Myometrial cell (primary cell): ENCODE measurements around the gene GPR15LG. TPM values are rescaled to one million over a fixed set of nuclear protein-coding genes. Genes with fewer than 3 reads are reported as not detected.

Experiments
- total RNA-seq: library from RNA; depleted of rRNA; stranded (reverse); fragments of >200 nt; gene quantifications from 2 replicates; pipeline ENCODE4 v1.2.3, GENCODE V29; 2015

GPR15LG gene
- not detected in 2 replicates for total RNA-seq

DNA sequence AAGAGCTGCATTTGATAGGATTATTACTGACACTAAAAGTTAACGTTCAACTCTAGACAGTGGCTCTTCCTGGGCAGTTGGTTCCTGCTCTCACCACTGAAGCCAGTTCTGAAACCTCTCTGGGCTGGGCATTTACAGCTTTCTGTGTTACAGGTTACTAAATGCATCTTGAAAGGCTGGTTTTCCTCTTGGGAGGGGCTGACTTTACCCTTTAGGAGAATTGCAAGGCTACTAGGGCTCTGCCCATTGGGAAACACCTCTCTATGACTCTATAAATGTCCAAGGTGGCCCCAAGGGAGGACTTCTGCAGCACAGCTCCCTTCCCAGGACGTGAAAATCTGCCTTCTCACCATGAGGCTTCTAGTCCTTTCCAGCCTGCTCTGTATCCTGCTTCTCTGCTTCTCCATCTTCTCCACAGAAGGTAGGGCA lies at the start of gene GPR15LG:
GPR15LG (plus strand) TSS at position 301 of the 429 bp plus-strand sequence; CDS start at position 352, 51 bp downstream.

DNA sequence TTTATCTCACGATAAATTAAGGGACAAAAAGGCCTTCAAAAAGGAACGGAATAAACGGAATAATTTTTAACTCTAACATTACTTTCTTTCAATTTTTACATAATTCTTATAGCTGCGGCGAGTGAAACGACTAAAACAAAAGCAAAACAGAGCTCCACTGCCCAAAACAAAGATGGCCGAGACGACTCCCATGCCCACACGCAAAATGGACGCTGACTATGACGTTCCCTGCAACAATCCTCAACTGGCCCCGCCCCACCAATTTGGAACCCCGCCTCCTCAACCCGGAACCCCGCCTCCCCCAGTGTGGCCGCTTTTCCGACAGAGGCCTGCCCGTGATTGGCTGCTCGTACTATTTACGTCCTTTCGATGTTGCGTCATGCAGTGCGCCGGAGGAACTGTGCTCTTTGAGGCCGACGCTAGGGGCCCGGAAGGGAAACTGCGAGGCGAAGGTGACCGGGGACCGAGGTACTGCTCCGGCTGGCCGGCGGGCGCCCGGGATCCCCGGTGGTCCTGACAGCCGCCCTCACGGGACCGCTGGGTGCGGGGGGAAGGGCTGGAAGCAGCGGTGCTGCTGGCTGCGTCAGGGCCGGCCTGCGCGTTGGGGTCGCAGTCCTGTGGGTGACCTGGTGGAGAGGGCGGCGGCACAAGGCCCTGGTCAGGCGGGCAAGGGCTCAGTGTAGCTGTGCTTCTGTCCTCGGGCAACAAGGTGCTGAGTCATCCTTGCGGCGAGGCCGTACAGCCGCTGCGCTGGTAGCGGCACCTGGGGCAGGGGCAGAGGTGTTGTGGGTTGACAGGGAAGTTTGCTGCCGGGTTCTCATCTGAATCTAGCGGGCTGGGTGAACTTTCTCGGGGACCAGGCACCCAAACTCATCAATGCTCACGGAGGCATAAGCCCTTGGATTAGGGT lies 34.2 kb upstream of the GPR15LG start, which contains the start of gene GHITM:
GHITM (plus strand) TSS at position 384 of the 910 bp plus-strand sequence. CDS start 1,992 bp downstream, outside the sequence.

DNA sequence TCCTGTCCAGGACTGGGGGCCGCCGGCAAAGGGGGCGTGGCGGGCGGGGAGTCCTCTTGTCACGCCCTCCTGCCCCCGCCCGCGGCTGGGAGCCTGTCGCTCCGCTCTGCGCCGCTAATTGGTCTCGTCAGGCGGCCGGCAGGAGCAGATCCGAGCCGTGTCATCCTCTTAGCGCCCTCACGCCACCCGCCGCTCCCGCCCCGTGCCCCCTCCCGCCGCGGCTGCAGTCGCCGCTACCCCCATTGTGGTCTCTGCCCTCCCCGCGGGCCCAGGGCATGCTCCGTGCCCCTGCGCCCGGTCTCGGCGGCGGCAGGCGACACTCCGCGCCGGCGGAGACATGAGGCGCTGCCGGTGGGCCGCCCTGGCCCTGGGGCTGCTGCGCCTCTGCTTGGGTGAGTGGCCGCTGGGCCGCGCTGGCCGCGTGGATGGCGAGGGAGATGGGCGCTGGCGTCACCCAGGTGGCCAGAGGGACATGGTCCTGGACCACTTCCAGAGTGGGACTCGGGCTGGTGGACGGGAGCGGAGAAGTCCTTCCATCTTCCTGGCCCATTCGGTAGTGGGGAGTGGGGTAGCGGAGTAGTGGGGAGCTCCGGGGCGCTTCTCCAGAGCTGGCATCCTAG lies 20.9 kb downstream of the GPR15LG start, which contains the start of gene CDHR1:
CDHR1 (plus strand) TSS at position 114 of the 620 bp plus-strand sequence; CDS start at position 338, 224 bp downstream.

DNA sequence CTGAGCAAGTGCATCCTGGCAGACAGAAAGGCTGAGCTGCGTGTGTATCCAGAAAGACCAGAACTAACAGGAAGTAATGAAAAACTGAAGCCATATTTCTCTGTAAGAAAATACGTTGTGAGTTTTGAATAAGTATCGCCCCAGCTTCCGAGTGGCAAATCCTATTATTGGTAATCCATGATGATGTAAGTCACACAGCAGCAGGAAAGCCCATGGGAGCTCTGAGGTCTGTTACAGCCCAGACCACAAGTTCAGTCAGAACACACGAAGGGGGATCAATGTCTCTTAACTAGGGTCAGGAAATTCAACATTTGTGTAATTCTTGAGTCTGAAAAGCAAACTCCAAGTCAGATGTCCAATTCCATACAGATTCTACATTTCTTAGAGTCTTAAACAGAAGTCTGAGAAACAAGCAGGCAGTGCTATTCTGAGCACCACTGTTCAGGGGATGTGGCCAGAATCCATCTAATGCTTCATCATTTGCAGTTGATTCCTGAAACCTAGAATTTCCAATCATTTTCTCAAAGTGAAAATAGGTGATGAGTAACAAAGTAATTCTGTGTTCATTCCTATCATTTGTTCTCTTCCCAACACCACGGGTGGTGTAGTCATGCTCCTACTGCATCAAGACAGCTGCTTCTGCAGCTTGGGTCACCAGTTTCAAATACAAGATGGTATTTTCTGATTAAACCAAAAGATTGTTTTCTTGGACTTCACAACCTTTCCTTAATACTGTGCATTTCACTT lies 52.0 kb downstream of the GPR15LG start, which contains the start of gene LRIT2:
LRIT2 (minus strand) TSS at position 118 of the 747 bp plus-strand sequence; CDS start at position 94, 24 bp downstream.

Other genes starting within 250 kb of the GPR15LG start
- gene GHITM, start 34.3 kb upstream of the GPR15LG start, total RNA-seq: 197 and 222 TPM in 2 replicates
- under 0.01 and 0.58 TPM in 2 replicates for gene CDHR1, start 20.7 kb downstream of the GPR15LG start, total RNA-seq
- not detected in 2 replicates for gene LRIT2, start 51.7 kb downstream of the GPR15LG start, total RNA-seq
- gene LRIT1, start 67.7 kb downstream of the GPR15LG start, total RNA-seq: not detected in 2 replicates
- not detected in 2 replicates for gene RGR, start 71.3 kb downstream of the GPR15LG start, total RNA-seq
- 16.0 and 16.1 TPM in 2 replicates for gene CCSER2, start 154.8 kb downstream of the GPR15LG start, total RNA-seq